Stimulated activated CD4-positive, alpha-beta T cell treated with anti-CD3 and anti-CD28 coated beads, Interleukin-15, amount 100 ng/mL, for 24 hours (primary cell): ENCODE results near the gene ALS2CL.
"Not testable (repeated sequence)": the region's sequence is repeated elsewhere in the genome, so short reads cannot be mapped to it uniquely, and the experiment has no call there.

Experiments
- DNase-seq: peaks from one replicate; pipeline ENCODE4 v3.0.0-alpha.2; 2020

ALS2CL gene

DNA sequence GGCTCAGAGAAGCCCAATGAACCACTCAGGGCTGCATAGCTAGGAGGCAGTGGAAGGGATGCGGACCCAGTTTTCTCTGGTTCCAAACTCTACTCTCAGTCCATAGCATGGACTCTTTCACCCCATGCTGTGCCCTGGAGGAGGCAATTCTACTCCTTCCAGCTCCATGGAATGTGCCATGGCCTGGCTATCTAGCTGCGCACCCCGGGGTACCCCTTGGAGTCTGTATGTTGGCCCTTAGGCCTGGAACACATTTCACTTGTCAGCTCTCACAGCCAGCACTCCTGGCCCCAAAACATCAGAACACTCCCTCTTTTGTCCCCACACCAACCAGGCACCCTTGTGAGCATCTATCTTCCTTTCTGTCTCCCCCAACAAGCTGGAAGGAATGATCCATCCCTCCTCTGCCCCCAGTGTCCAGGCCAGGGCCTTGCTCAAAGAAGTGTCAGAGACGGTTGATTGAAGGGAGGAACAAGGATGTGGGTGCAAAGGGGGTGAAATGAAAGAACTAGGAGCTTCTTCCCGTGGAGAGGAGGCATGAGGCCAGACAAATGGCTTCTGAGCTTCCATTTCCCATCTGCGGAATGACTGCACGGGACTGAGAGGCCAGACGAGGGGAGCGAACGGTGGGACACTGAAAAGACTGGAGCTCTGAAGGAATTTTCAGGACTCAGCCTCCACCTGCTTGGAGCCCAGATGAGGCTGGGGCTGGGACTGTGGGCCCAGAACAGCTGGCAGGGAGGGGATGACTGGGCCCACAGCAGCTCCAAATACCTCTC lies 21.4 kb upstream of the ALS2CL start:
- DNase-seq, result no peak

- DNase-seq, result peak; percentile 28
Observed at GRCh38 chr3:46713898-46714552, 20.5 kb upstream of the ALS2CL start.

DNA sequence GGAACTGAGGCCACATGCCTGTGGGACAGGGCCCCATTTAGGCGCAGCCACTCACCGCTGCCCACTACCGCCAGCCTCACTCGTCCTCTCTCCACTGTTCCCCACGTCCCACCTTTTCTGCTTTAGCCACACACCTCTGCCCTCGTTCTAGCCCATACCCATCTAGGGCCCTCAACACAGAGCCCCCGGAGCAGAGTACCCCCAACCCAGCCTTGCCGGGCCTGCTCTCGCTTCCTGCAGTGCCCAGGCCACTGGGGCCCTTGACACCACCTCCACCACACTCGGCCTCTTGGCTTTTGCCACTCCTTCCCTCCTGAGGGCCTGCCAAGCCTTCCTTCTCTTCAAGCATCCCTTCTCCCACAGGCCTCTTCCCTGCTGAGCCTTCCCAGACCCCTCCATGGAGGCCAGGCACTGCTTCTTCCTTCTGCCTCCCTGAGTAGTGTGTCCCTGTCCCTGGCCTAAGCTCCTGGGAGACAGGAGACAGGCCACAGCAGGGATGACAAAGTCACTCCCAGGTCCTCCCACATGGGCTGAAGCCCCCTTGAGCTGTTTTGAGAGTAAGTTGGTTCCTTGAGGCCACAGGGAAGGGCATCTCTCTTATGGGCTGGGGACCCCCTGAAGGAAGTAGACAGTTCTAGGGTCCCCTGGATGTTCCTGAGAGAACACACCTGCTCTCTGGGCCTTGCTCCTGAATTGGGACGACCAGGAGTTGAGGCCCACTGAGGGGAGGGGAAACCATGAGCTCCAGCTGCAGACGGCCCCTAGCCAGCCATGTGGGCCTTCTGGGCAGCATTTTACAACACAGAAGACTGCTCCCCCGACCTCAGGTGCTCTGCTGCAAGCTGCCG lies 19.8 kb upstream of the ALS2CL start:
- DNase-seq, result no peak

DNA sequence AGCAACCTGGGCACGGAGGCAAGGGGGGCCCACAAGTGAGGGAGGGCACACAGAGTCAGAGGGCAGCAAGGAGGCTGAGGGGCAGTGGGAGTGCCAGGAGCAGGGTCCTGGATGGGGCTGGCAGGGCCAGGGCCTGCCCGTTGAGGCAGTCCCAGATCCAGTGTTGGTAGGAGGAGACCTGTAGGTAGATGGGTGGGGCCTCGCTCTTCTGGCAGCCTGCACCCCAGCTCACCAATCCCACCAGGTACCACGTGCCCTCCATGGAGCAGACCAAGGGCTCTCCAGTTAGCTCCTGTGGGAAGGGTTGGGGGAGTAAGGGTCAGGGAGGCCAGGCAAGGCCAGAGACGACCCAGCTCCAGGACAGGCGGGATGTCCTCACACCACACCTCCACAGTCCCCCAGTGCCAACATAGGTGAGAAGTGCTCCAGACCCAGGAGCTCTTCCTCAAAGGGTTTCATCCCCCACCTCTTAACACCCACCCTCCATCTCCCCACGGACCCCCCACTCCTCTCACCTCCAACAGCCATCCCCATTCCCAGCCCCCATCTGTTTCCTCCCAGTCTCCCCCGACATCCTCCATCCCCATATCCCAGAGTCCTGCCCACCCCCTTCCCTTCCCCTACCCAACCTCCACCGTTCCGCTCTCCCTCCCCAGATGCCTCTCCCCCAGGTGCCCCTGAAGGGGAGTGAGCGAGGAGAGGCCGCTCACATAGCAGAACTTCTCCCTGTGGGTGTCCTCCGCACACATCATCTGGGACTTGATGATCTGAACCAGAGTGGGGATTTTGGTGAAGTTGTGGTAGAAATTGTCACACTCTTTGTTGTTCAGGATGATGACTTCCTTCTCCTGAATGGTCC lies 18.9 kb upstream of the ALS2CL start:
- DNase-seq, result no peak

- no peak for DNase-seq
Observed at GRCh38 chr3:46711760-46712159, 18.3 kb upstream of the ALS2CL start.

DNA sequence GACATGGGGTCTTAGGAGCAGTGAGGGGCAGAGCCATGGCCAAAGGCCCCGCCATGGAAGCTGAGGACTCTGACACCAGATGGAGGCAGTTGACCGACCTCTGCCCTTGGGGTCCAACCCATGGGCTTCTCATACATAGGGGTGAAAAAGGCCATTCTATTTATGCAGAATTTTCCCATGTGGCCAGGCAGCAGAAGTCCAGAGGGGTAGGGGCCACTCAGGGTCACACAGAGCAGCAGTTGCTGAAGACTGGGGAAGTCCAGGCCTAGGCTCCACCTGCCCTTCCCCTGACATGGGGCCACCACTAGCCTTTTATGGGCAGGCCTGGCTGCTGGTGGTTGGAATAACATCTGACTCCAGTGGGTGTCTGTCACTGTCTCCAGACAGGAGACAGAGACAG lies 17.8 kb upstream of the ALS2CL start:
- no peak for DNase-seq

- no peak for DNase-seq
Observed at GRCh38 chr3:46710671-46711295, 17.3 kb upstream of the ALS2CL start.

DNA sequence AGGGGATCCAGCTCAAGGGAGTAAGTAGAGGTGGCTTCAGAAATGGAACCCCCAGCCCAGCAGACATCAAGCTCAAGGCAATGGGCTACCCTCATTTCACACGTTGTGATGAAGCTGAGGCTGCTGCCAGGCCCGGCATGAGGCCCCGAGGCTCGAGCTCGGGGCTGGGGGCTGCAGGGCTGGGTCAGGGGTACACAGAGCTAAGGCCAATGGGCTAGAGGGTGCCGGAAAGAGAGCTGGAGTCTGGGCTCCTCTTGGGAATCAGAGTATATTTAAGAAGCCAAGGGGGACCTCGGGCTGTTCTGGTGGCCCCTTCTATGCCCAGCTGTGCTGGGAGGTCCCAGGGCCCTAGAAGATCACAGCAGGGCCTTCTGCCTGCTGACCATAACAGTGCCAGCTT lies 16.8 kb upstream of the ALS2CL start:
- DNase-seq, result peak; percentile 0

GRCh38 chr3:46709721-46710120 lies 16.2 kb upstream of the ALS2CL start:
- DNase-seq, result peak; percentile 0

DNA sequence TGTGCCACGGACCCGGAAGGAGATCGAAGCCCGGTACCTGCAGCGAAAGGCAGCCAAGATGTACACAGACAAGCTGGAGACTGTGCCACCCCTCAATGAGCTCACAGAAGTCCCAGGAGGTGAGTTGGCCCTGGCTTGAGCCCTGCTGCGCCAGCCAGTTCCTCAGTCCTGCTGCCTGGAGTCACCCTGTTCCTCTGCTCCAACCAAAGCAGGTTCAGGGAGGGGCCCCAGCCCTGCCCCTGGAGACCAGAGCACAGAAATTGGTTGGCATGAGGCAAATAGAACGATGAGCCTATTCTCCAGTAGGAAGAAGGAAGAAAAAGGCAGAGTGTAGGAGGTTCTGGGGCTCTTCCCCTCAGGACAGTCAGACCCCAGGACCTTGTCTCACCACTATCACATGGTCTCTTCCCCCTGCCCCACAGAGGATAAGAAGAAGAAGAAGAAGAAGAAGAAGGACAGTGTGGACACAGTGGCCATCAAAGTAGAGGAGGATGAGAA lies 15.7 kb upstream of the ALS2CL start:
- no peak for DNase-seq

- peak; percentile 1 for DNase-seq
Observed at GRCh38 chr3:46708401-46709156, 15.1 kb upstream of the ALS2CL start.

- peak; percentile 0 for DNase-seq
Observed at GRCh38 chr3:46707601-46708011, 14.1 kb upstream of the ALS2CL start.

DNA sequence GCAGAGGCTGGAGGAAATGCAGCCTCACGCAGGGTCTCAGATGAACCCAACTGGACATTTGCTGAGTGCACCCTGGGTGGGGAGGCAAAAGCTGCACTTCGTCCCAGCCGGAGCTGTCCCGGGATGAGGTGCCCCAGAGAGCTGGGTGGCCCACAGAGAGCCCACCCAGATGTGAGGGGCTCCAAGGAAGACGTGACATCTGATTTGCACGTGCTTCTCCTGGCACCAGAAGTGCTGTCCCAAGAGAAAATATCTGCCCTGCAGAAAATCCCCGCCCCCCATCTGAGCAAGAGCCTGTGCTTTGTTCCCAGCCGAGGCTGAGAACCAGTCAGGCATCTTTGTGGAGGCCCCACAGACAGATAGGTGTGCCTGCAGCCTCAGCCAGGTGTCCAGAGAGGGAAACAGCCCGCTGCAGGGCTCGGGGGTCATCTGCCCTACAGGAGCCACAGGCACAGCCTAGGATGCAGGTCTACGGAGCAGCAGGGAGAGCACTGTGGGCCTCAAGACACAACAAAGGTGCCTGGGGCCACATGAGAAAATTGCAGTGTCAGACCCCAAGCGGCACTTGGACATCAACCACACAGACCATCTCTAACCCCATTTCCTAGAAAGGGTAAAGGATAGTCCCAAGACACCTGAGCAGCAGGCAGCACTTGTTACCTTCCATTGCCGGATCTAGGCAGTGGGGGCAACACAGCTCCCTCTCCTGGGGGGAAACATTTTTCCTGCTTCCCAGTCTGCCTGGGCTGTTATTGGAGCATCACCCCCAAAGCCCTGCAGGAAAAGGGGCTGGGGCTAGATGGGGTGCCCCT lies 13.5 kb upstream of the ALS2CL start:
- DNase-seq, result peak; percentile 0

- DNase-seq, result no peak
Observed at GRCh38 chr3:46705751-46706552, 12.5 kb upstream of the ALS2CL start.

DNA sequence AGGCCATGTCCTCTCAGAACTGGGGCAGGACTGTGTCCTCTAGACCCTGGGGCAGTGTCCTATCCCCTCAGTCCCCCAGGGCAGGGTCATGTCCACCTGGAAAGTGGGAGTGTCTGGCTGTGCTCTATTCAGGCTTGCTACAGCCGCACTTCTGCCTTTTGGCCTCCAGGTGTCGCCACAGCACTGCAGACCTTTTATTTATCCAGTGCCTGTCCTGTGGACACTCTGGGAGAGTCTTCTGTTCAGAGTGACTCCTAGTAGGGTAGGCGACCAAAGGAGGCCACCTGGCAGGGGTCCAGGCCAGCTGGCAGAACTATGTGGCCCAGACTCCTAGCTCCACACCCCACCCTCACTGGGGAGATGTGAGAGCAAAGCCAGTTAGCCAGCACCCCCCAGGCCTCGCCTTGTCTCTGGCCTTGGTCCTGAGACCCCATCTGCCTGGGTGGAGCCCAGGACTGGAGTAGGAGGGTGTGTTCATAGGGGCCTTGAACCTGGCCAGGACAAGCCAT lies 11.6 kb upstream of the ALS2CL start:
- peak; percentile 72 for DNase-seq

DNA sequence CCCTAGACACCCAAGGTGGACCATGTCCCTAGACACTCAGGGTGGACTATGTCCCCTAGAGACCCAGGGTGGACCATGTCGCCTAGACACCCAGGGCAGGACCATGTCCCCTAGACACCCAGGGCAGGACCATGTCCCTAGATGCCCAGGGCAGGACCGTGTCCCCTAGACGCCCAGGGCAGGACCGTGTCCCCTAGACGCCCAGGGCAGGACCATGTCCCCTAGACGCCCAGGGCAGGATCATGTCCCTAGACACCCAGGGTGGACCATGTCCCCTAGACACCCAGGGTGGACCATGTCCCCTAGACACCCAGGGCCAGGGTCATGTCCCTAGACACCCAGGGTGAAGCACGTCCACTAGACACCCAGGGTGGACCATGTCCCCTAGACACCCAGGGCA lies 10.9 kb upstream of the ALS2CL start:
- not testable (repeated sequence) for DNase-seq

DNA sequence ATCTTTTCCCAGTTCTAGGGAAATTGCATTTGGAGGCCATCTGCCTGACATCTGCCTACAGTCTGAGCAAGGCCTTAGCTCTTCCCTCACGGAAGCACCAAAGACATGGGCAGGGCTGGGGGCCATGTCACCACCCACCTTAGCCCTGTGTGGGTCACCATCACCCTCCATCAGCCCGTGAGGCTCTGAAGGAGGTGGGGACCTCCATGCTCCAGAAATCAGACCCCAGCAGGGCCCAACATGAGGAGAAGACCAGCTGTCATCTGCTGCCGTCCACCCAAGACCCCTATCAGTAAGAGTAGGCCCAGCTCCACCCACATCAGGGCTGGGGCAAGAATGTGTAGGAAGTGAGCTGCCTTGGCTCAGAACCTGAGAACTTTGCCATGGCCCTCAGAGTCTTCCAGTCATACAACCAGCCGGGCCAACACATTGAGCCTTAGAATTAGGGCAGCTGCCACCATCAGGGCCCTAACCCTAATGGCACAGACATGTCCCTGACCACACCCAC lies 9.6 kb upstream of the ALS2CL start:
- DNase-seq, result no peak

GRCh38 chr3:46702246-46703012 lies 8.9 kb upstream of the ALS2CL start:
- DNase-seq, result no peak
